K562 (cell line): Measurements from ENCODE around the gene CDCP1. TPM values are rescaled to one million over a fixed set of nuclear protein-coding genes. Genes with fewer than 3 reads are reported as not detected.
A peak's percentile ranks its signal among the peaks of the same experiment; 100 is the strongest.

Source experiments
- DEAF1 ChIP-seq: fragments of 450-650 bp; formaldehyde crosslinking; IDR thresholded peaks from 2 replicates; pipeline ENCODE4 v1.4.0; 2020; ENCODE audit warnings: mild to moderate bottlenecking, moderate library complexity
- FOXP4 ChIP-seq: sonication (generic); formaldehyde crosslinking; IDR thresholded peaks from 2 replicates; pipeline ENCODE4 v1.8.0; 2022; ENCODE audit warnings: mild to moderate bottlenecking, missing genetic modification reagents, borderline replicate concordance
- LCOR ChIP-seq: sonication (generic); formaldehyde crosslinking; IDR thresholded peaks from 2 replicates; pipeline ENCODE4 v1.8.0; 2022; ENCODE audit warnings: mild to moderate bottlenecking, missing genetic modification reagents
- MAFF ChIP-seq: IDR thresholded peaks from 2 replicates; pipeline ENCODE4 v1.6.1; 2012; ENCODE audit warnings: low read length, improper control_type of control experiment
- PBX2 ChIP-seq, 2 experiments: IDR thresholded peaks in 1 of 2; conservative IDR thresholded peaks in 1 of 2; 2 replicates each; pipeline ENCODE4 v1.6.1; 2016; ENCODE audit warnings: low read depth in 2 of 2, mild to moderate bottlenecking in 1 of 2, missing compliant biosample characterization in 1 of 2, missing genetic modification characterization in 1 of 2, moderate library complexity in 1 of 2
- RERE ChIP-seq: sonication (generic); formaldehyde crosslinking; IDR thresholded peaks from 2 replicates; pipeline ENCODE4 v1.8.0; 2023; ENCODE audit warnings: missing genetic modification reagents, mild to moderate bottlenecking, borderline replicate concordance
- XRCC5 ChIP-seq: fragments of 200-400 bp; formaldehyde crosslinking; IDR thresholded peaks from 2 replicates; pipeline ENCODE4 v1.6.1; 2017; ENCODE audit warnings: low read depth, mild to moderate bottlenecking, low read length
- ZFP91 ChIP-seq: sonication (generic); formaldehyde crosslinking; IDR thresholded peaks from 2 replicates; pipeline ENCODE4 v1.8.0; 2022; ENCODE audit warnings: mild to moderate bottlenecking, missing genetic modification reagents
- ZNF140 ChIP-seq: fragments of 250-450 bp; sonication (Bioruptor Pico); IDR thresholded peaks from 2 replicates; pipeline ENCODE4 v1.8.0; 2021; ENCODE audit warnings: moderate library complexity, mild to moderate bottlenecking, inconsistent platforms
- polyA plus RNA-seq, 8 experiments: library from polyadenylated mRNA; depleted of rRNA in 4 of 8; stranded (reverse) in 5 of 8; unstranded in 3 of 8; fragments of >200 nt; fragmentation: Nextera tagmentation in 2 of 8; fragmentation: Illumina TruSeq in 1 of 8; extraction: Ambion mirVana in 2 of 8; extraction: Trizol in 1 of 8; gene quantifications; 2 replicates each; pipeline versions ENCODE4 v1.2.1 to v1.2.3, GENCODE V29; 2011 to 2014; ENCODE audit warnings: inconsistent platforms in 1 of 8, missing spikeins in 1 of 8
- total RNA-seq, 7 experiments: library from RNA; depleted of rRNA in 6 of 7; stranded (reverse); fragments of >200 nt in 6 of 7; fragmentation: Illumina TruSeq in 2 of 7; extraction: Trizol in 2 of 7; gene quantifications; 2 replicates each; pipeline versions ENCODE4 v1.2.1 to v1.2.3, GENCODE V29; 2011 to 2021; ENCODE audit warnings: low replicate concordance in 1 of 7

Gene CDCP1
- total and polyA plus RNA-seq, 9 of the 15 experiments (the other 6 are each of a cell fraction or from before 2014, with no cell fraction given): 3.9 to 16.4 (median 5.2) TPM

GRCh38 chr3:45054196-45054857 lies 91.9 kb downstream of the CDCP1 start (continued):
- TF ChIP-seq FOXP4 (CRISPR knock-in tag) (no peak), XRCC5 (no peak), LCOR (CRISPR knock-in tag) (no peak), RERE (no peak), PBX2 (CRISPR knock-in tag; IDR thresholded peaks at IDR 0.05; ENCODE audit: low read depth) (no peak), PBX2 (tag; conservative IDR thresholded peaks at IDR 0.05; ENCODE audit: low read depth) (peak; percentile 69), DEAF1 (CRISPR knock-in tag) (peak; percentile 32; the same call in 1 of the 2 replicates), ZFP91 (CRISPR knock-in tag) (no peak), MAFF (no peak), ZNF140 (CRISPR knock-in tag) (peak; percentile 85)
